Endothelial cell of umbilical vein (primary cell): ENCODE measurements around the gene SLC37A1. TPM values are rescaled to one million over a fixed set of nuclear protein-coding genes. Genes with fewer than 3 reads are reported as not detected.

Experiments
- BruUV-seq: library from RNA; stranded (reverse); fragments of 400-500 nt; replicated peaks from 2 replicates; lab custom pipeline; 2021; lab: Mats Ljungman, UMichigan
- CTCF ChIA-PET: fragments of 300-600, 350-600 bp; sonication (Branson Sonifier 250); formaldehyde crosslinking; loops from one replicate; lab custom pipeline; 2021; ENCODE audit warnings: antibody characterized with exemption, inconsistent platforms; lab: Charles Lee
- POLR2A ChIA-PET: fragments of 300-600, 350-600 bp; sonication (Branson Sonifier 250); formaldehyde crosslinking; loops from one replicate; lab custom pipeline; 2021; ENCODE audit warnings: antibody characterized with exemption, inconsistent platforms; lab: Charles Lee
- DNase-seq: peaks from one replicate; pipeline ENCODE4 v3.0.0-alpha.2; 2011; ENCODE audit warnings: low read depth, low spot score
- FAIRE-seq: peaks from 2 replicates; lab custom pipeline; 2011; peaks lifted over from hg19 to GRCh38; lab: Jason Lieb, UNC
- H2AFZ ChIP-seq: 2 replicates; pipeline ENCODE4 v1.6.0; 2012; ENCODE audit warnings: low read depth, low read length, control low read depth, inconsistent platforms
- H3K27ac ChIP-seq: 2 replicates; pipeline ENCODE4 v1.5.1; 2011; ENCODE audit warnings: low read depth, mild to moderate bottlenecking, control low read depth, low read length, moderate library complexity; ENCODE audit not compliant: insufficient read depth
- H3K27me3 ChIP-seq, 2 experiments: 2 replicates each; pipeline versions ENCODE4 v1.6.0 to v1.6.1; 2011; ENCODE audit warnings: low read length in 2 of 2, mixed read lengths in 1 of 2; ENCODE audit not compliant: control insufficient read depth in 2 of 2, insufficient read depth in 2 of 2
- H3K36me3 ChIP-seq, 2 experiments: 2 replicates in 1 of 2; 3 replicates in 1 of 2; pipeline ENCODE4 v1.5.1; 2011; ENCODE audit warnings: low read length in 2 of 2, mild to moderate bottlenecking in 1 of 2, moderate library complexity in 1 of 2; ENCODE audit not compliant: control insufficient read depth in 2 of 2, insufficient read depth in 2 of 2; ENCODE audit errors: extremely low read depth in 1 of 2
- H3K4me1 ChIP-seq: 3 replicates; pipeline ENCODE4 v1.5.1; 2011; ENCODE audit warnings: mild to moderate bottlenecking, low read length; ENCODE audit not compliant: control insufficient read depth, insufficient read depth; ENCODE audit errors: extremely low read depth
- H3K4me2 ChIP-seq: 2 replicates; pipeline ENCODE4 v1.6.1; 2011; ENCODE audit warnings: low read length, control low read depth, mixed read lengths; ENCODE audit not compliant: insufficient read depth
- H3K4me3 ChIP-seq, 3 experiments: fragments of 200-600 bp in 1 of 3; sonication (generic), shearing (Covaris generic) in 1 of 3; replicated peaks in 1 of 3; 2 replicates each; pipeline ENCODE4 v1.5.1; 2011 to 2016; ENCODE audit warnings: control low read depth in 3 of 3, low read length in 3 of 3, mild to moderate bottlenecking in 2 of 3, inconsistent platforms in 1 of 3, low read depth in 1 of 3, moderate library complexity in 1 of 3; ENCODE audit not compliant: insufficient read depth in 1 of 3
- H3K79me2 ChIP-seq: 2 replicates; pipeline ENCODE4 v1.6.0; 2012; ENCODE audit warnings: low read length, inconsistent platforms; ENCODE audit not compliant: control insufficient read depth, insufficient read depth
- H3K9ac ChIP-seq: replicated peaks from 2 replicates; pipeline ENCODE3; 2011; ENCODE audit warnings: low read length, control low read depth; ENCODE audit not compliant: insufficient read depth; ENCODE audit errors: extremely low read depth
- H3K9me1 ChIP-seq: replicated peaks from 3 replicates; pipeline ENCODE4 v1.6.0; 2011; ENCODE audit warnings: mild to moderate bottlenecking, low read length; ENCODE audit not compliant: control insufficient read depth, insufficient read depth; ENCODE audit errors: extremely low read depth
- H3K9me3 ChIP-seq: replicated peaks from 2 replicates; pipeline ENCODE4 v1.5.1; 2012; ENCODE audit warnings: low read length, inconsistent platforms; ENCODE audit not compliant: control insufficient read depth, insufficient read depth
- H4K20me1 ChIP-seq: replicated peaks from 2 replicates; pipeline ENCODE3; 2011; ENCODE audit warnings: mild to moderate bottlenecking, low read length; ENCODE audit not compliant: control insufficient read depth, insufficient read depth; ENCODE audit errors: extremely low read depth
- EZH2 ChIP-seq: IDR thresholded peaks from 2 replicates; pipeline ENCODE4 v1.6.1; 2012; ENCODE audit warnings: borderline replicate concordance, low read depth, mild to moderate bottlenecking, moderate library complexity, low read length, inconsistent platforms; ENCODE audit not compliant: severe bottlenecking
- FOS ChIP-seq: IDR thresholded peaks from 2 replicates; pipeline ENCODE4 v1.6.1; 2011; ENCODE audit warnings: mild to moderate bottlenecking, low read length, moderate library complexity, borderline replicate concordance; ENCODE audit not compliant: insufficient read depth
- GATA2 ChIP-seq: IDR thresholded peaks from 2 replicates; pipeline ENCODE4 v1.7.0; 2011; ENCODE audit warnings: low read depth, mild to moderate bottlenecking, moderate library complexity, mixed read lengths, low read length; ENCODE audit not compliant: insufficient read length, insufficient read depth
- JUN ChIP-seq: IDR thresholded peaks from 2 replicates; pipeline ENCODE4 v1.6.1; 2011; ENCODE audit warnings: borderline replicate concordance, low read depth; ENCODE audit not compliant: insufficient read length, insufficient read depth
- MYC ChIP-seq: IDR thresholded peaks from one replicate; pipeline ENCODE4 v1.6.1; 2011; ENCODE audit warnings: mild to moderate bottlenecking, low read depth, low read length
- POLR2A ChIP-seq: IDR thresholded peaks from 2 replicates; pipeline ENCODE4 v1.6.1; 2012; ENCODE audit warnings: low read depth, mild to moderate bottlenecking, control low read depth, low read length
- POLR2AphosphoS5 ChIP-seq: IDR thresholded peaks from 2 replicates; pipeline ENCODE4 v1.6.1; 2012; ENCODE audit warnings: low read depth, mild to moderate bottlenecking, control low read depth, low read length, moderate library complexity; ENCODE audit not compliant: insufficient read depth
- dilution Hi-C: fragments of 300-500 bp; cut with MboI; formaldehyde crosslinking; loops from one replicate; pipeline ENCODE4 v1.15.0; 2019; ENCODE audit warnings: low sequenced_read_pairs; ENCODE audit not compliant: extremely low pct_ligation_motif_present
- intact Hi-C: fragments of 100-400 bp; cut with micrococcal nuclease; formaldehyde crosslinking; loops from one replicate; pipeline ENCODE4 v1.10.0; 2022
- polyA plus RNA-seq, 4 experiments: library from polyadenylated mRNA; depleted of rRNA in 3 of 4; stranded (reverse) in 3 of 4; unstranded in 1 of 4; fragments of >200 nt; gene quantifications; 2 replicates each; pipeline versions ENCODE4 v1.2.1 to v1.2.3, GENCODE V29; 2011 to 2012; ENCODE audit warnings: missing spikeins in 1 of 4
- total RNA-seq: library from RNA; stranded (reverse); gene quantifications from 2 replicates; pipeline ENCODE4 v1.2.3, GENCODE V29; 2021
- TF ChIP-seq, protein P1 (sequence below): IDR thresholded peaks from 2 replicates; pipeline ENCODE4 v1.6.1; 2011; ENCODE audit not compliant: insufficient read depth, insufficient read length
- TF ChIP-seq, protein P2 (sequence below), 2 donors: IDR thresholded peaks; 1 replicate in 1 of 2; 2 replicates in 1 of 2; pipeline ENCODE4 v1.5.1; 2011; ENCODE audit warnings: low read length in 2 of 2, mild to moderate bottlenecking in 2 of 2, moderate library complexity in 2 of 2, control low read depth in 1 of 2, inconsistent platforms in 1 of 2, low read depth in 1 of 2; ENCODE audit not compliant: insufficient read depth in 1 of 2; ENCODE audit errors: extremely low read depth in 1 of 2

Gene SLC37A1
- total and polyA plus RNA-seq, 2 donors (not counting 3 experiments of a cell fraction or from before 2014, with no cell fraction given) = 4.7 to 7.6 TPM

DNA sequence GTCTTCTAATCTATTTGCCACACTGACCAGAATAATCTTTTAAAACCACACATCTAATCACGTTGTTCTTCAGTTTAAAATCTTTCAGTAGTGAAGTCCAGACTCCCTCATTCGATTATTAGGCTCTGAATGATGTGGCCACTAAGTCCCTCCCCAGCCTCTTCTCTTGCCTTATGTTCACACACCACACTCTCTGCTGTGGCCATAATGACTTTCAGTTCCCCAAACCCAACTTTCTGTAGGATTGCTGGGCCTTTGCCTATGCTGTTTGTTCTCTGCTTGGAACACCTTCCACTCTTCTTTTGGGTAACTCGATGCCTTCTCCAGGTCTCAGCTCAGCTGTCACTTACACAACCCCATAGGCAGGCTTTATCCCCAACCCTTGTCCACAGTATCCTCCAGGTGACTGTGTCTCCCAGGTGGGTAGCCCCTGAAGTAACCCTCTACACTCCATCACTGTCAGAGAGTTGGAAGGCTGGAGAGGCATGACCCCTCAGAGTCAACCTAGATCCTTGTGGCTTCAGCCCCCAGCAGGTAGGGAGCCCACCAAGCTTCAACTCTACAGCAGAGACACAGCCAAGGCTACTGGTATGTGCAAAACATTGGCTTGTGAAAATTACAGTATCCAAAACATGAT is 8.4 kb upstream of the SLC37A1 start:
- ChIA-PET POLR2A (no interaction called here), CTCF (interaction anchor here (0.6 kb wide), 1 partner anchor 524 kb away, joined by 3 read pairs; no protein-coding TSS in a partner anchor)
- Histone ChIP-seq H3K27ac (no peak overlapping the region), H3K4me3 (no peak overlapping the region), H3K27me3 (peaks cover 12% of the 10 kb centered on the region in 2 experiments), H3K79me2 (no peaks in the 10 kb centered on the region), H3K9me3 (no peaks in the 10 kb centered on the region), H3K36me3 (no peaks in the 10 kb centered on the region), H3K9ac (no peak overlapping the region), H4K20me1 (no peaks in the 10 kb centered on the region), H3K4me2 (no peak overlapping the region), H2AFZ (no peak overlapping the region), H3K9me1 (no peaks in the 10 kb centered on the region), H3K4me1 (no peaks in the 10 kb centered on the region)
- TF ChIP-seq GATA2 = no peak
- TF ChIP-seq MYC = no peak
- TF ChIP-seq, protein P1, sequence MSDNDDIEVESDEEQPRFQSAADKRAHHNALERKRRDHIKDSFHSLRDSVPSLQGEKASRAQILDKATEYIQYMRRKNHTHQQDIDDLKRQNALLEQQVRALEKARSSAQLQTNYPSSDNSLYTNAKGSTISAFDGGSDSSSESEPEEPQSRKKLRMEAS = no peak
- TF ChIP-seq POLR2A = no peak
- no peak for TF ChIP-seq FOS
- TF ChIP-seq JUN = no peak
- no peak for TF ChIP-seq POLR2AphosphoS5
- no peak for TF ChIP-seq EZH2
- TF ChIP-seq, protein P2, sequence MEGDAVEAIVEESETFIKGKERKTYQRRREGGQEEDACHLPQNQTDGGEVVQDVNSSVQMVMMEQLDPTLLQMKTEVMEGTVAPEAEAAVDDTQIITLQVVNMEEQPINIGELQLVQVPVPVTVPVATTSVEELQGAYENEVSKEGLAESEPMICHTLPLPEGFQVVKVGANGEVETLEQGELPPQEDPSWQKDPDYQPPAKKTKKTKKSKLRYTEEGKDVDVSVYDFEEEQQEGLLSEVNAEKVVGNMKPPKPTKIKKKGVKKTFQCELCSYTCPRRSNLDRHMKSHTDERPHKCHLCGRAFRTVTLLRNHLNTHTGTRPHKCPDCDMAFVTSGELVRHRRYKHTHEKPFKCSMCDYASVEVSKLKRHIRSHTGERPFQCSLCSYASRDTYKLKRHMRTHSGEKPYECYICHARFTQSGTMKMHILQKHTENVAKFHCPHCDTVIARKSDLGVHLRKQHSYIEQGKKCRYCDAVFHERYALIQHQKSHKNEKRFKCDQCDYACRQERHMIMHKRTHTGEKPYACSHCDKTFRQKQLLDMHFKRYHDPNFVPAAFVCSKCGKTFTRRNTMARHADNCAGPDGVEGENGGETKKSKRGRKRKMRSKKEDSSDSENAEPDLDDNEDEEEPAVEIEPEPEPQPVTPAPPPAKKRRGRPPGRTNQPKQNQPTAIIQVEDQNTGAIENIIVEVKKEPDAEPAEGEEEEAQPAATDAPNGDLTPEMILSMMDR (IDR thresholded peaks at IDR 0.05; ENCODE audit: extremely low read depth in 1 of 2, insufficient read depth in 1 of 2, low read depth in 1 of 2, low read length in 2 of 2) = no peak
- dilution Hi-C loops = no loop called here
- FAIRE-seq = no peak
- intact Hi-C loops = no loop called here
- BruUV-seq = no TSS peak
- DNase-seq = no peak
